Measurements from ENCODE around the gene CWC25. TPM values are rescaled to one million over a fixed set of nuclear protein-coding genes. Genes with fewer than 3 reads are reported as not detected.
A peak's percentile ranks its signal among the peaks of the same experiment; 100 is the strongest.

CWC25 gene
- total and polyA plus RNA-seq, 2 of the 13 experiments (the other 11 are each of a cell fraction or from before 2014, with no cell fraction given): 15.6 to 22.7 TPM

- TF ChIP-seq ZHX2 (IDR thresholded peaks at IDR 0.05; ENCODE audit: low read depth) (peak; percentile 81), ZHX2 (CRISPR knock-in tag; IDR thresholded peaks at IDR 0.05; ENCODE audit: borderline replicate concordance) (no peak; the same call in 1 of the 2 replicates), ELF3 (CRISPR knock-in tag; IDR thresholded peaks at IDR 0.05) (peak; percentile 94), ZNF883 (CRISPR knock-in tag; IDR thresholded peaks at IDR 0.05; ENCODE audit: not compliant biosample characterization) (peak; percentile 54), ZNF567 (CRISPR knock-in tag; IDR thresholded peaks at IDR 0.05; ENCODE audit: borderline replicate concordance) (no peak; the same call in 1 of the 2 replicates), ZNF235 (CRISPR knock-in tag; IDR thresholded peaks at IDR 0.05; ENCODE audit: borderline replicate concordance) (0 out of 2 replicates have a peak, but pooled peaks have one; percentile 11), ZKSCAN5 (CRISPR knock-in tag; IDR thresholded peaks at IDR 0.05) (no peak), ZNF878 (CRISPR knock-in tag; IDR thresholded peaks at IDR 0.05) (peak; percentile 70; the same call in 1 of the 2 replicates), PCBP2 (optimal IDR thresholded peaks at IDR 0.05; ENCODE audit: low read depth, low read length, poor library complexity, severe bottlenecking) (peak; percentile 64), ZNF772 (CRISPR knock-in tag; IDR thresholded peaks at IDR 0.05) (peak; percentile 83), ELF4 (CRISPR knock-in tag; IDR thresholded peaks at IDR 0.05; ENCODE audit: borderline replicate concordance) (peak; percentile 99), GRHL1 (CRISPR knock-in tag; conservative IDR thresholded peaks at IDR 0.05) (no peak), KAT8 (CRISPR knock-in tag; IDR thresholded peaks at IDR 0.05) (peak; percentile 98)
- TF ChIP-seq, protein P1, sequence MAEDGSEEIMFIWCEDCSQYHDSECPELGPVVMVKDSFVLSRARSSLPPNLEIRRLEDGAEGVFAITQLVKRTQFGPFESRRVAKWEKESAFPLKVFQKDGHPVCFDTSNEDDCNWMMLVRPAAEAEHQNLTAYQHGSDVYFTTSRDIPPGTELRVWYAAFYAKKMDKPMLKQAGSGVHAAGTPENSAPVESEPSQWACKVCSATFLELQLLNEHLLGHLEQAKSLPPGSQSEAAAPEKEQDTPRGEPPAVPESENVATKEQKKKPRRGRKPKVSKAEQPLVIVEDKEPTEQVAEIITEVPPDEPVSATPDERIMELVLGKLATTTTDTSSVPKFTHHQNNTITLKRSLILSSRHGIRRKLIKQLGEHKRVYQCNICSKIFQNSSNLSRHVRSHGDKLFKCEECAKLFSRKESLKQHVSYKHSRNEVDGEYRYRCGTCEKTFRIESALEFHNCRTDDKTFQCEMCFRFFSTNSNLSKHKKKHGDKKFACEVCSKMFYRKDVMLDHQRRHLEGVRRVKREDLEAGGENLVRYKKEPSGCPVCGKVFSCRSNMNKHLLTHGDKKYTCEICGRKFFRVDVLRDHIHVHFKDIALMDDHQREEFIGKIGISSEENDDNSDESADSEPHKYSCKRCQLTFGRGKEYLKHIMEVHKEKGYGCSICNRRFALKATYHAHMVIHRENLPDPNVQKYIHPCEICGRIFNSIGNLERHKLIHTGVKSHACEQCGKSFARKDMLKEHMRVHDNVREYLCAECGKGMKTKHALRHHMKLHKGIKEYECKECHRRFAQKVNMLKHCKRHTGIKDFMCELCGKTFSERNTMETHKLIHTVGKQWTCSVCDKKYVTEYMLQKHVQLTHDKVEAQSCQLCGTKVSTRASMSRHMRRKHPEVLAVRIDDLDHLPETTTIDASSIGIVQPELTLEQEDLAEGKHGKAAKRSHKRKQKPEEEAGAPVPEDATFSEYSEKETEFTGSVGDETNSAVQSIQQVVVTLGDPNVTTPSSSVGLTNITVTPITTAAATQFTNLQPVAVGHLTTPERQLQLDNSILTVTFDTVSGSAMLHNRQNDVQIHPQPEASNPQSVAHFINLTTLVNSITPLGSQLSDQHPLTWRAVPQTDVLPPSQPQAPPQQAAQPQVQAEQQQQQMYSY (CRISPR knock-in tag; IDR thresholded peaks at IDR 0.05): no peak; the same call in 1 of the 2 replicates
- TF ChIP-seq, protein P2, sequence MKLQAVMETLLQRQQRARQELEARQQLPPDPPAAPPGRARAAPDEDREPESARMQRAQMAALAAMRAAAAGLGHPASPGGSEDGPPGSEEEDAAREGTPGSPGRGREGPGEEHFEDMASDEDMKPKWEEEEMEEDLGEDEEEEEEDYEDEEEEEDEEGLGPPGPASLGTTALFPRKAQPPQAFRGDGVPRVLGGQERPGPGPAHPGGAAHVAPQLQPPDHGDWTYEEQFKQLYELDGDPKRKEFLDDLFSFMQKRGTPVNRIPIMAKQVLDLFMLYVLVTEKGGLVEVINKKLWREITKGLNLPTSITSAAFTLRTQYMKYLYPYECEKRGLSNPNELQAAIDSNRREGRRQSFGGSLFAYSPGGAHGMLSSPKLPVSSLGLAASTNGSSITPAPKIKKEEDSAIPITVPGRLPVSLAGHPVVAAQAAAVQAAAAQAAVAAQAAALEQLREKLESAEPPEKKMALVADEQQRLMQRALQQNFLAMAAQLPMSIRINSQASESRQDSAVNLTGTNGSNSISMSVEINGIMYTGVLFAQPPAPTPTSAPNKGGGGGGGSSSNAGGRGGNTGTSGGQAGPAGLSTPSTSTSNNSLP (IDR thresholded peaks at IDR 0.05; ENCODE audit: low read depth, low read length): peak; percentile 45; the same call in 1 of the 2 replicates
Measured at GRCh38 chr17:38752308-38753070, 72.6 kb downstream of the CWC25 start, which contains the start of gene PSMB3 (continued).

Data from HepG2 (cell line).